HepG2 (cell line): ENCODE measurements around the gene CFI. TPM values are rescaled to one million over a fixed set of nuclear protein-coding genes. Genes with fewer than 3 reads are reported as not detected.

ENCODE experiments used
- ARNTL ChIP-seq: sonication (generic); formaldehyde crosslinking; IDR thresholded peaks from 2 replicates; pipeline ENCODE4 v1.4.0; 2020; ENCODE audit warnings: mild to moderate bottlenecking, missing genetic modification reagents
- FOXO1 ChIP-seq: sonication (generic); formaldehyde crosslinking; IDR thresholded peaks from 2 replicates; pipeline ENCODE4 v1.4.0; 2020; ENCODE audit warnings: missing genetic modification reagents
- HES4 ChIP-seq: sonication (generic); formaldehyde crosslinking; IDR thresholded peaks from 2 replicates; pipeline ENCODE4 v1.9.0; 2021; ENCODE audit warnings: mild to moderate bottlenecking, missing genetic modification reagents, borderline replicate concordance
- HOXA3 ChIP-seq: sonication (generic); formaldehyde crosslinking; IDR thresholded peaks from 2 replicates; pipeline ENCODE4 v1.5.0; 2020; ENCODE audit warnings: missing genetic modification reagents
- MYC ChIP-seq: sonication (generic); formaldehyde crosslinking; IDR thresholded peaks from 2 replicates; pipeline ENCODE4 v1.9.0; 2021; ENCODE audit warnings: missing genetic modification reagents, borderline replicate concordance
- NFIC ChIP-seq: IDR thresholded peaks from 2 replicates; pipeline ENCODE4 v1.6.1; 2012; ENCODE audit warnings: mild to moderate bottlenecking, low read length, inconsistent platforms
- NR2C2 ChIP-seq: sonication (generic); formaldehyde crosslinking; IDR thresholded peaks from 2 replicates; pipeline ENCODE4 v1.4.0; 2020; ENCODE audit warnings: missing genetic modification reagents, mild to moderate bottlenecking, moderate library complexity, borderline replicate concordance
- ONECUT2 ChIP-seq: sonication (generic); formaldehyde crosslinking; IDR thresholded peaks from 2 replicates; pipeline ENCODE4 v1.4.0; 2020; ENCODE audit warnings: missing genetic modification reagents
- PRMT3 ChIP-seq: sonication (generic); formaldehyde crosslinking; IDR thresholded peaks from 2 replicates; pipeline ENCODE4 v1.8.1; 2022; ENCODE audit warnings: low read depth, mild to moderate bottlenecking, moderate library complexity, missing genetic modification reagents, borderline replicate concordance
- SETDB1 ChIP-seq: sonication (generic); formaldehyde crosslinking; IDR thresholded peaks from 2 replicates; pipeline ENCODE4 v1.5.1; 2020; ENCODE audit warnings: missing genetic modification reagents, mild to moderate bottlenecking, borderline replicate concordance
- SMARCC2 ChIP-seq: fragments of 450-650 bp; IDR thresholded peaks from 2 replicates; pipeline ENCODE4 v1.6.1; 2017; ENCODE audit warnings: antibody characterized with exemption, mild to moderate bottlenecking
- TCF12 ChIP-seq, 2 experiments: fragments of 450-650 bp in 1 of 2; sonication (generic) in 1 of 2; formaldehyde crosslinking in 1 of 2; IDR thresholded peaks; 2 replicates each; pipeline versions ENCODE4 v1.6.1 to v1.8.0; 2017 to 2022; ENCODE audit warnings: antibody characterized with exemption in 1 of 2, mild to moderate bottlenecking in 1 of 2, missing genetic modification reagents in 1 of 2, moderate library complexity in 1 of 2
- TOPORS ChIP-seq: sonication (generic); formaldehyde crosslinking; IDR thresholded peaks from 2 replicates; pipeline ENCODE4 v1.8.0; 2023; ENCODE audit warnings: mild to moderate bottlenecking, missing genetic modification reagents
- TP53 ChIP-seq: sonication (generic); formaldehyde crosslinking; conservative IDR thresholded peaks from 2 replicates; pipeline ENCODE4 v1.4.0; 2020; ENCODE audit warnings: missing genetic modification reagents
- ZFP36 ChIP-seq: fragments of 150-350 bp; IDR thresholded peaks from 2 replicates; pipeline ENCODE4 v1.6.1; 2018; ENCODE audit warnings: borderline replicate concordance, low read length, low read depth; ENCODE audit not compliant: partially characterized antibody
- ZFY ChIP-seq: sonication (generic); formaldehyde crosslinking; IDR thresholded peaks from 2 replicates; pipeline ENCODE4 v1.4.0; 2020; ENCODE audit warnings: missing genetic modification reagents
- ZNF12 ChIP-seq: sonication (generic); formaldehyde crosslinking; IDR thresholded peaks from 2 replicates; pipeline ENCODE4 v1.5.0; 2020; ENCODE audit warnings: missing genetic modification reagents
- ZNF225 ChIP-seq: sonication (generic); formaldehyde crosslinking; IDR thresholded peaks from 2 replicates; pipeline ENCODE4 v1.4.0; 2020; ENCODE audit warnings: mild to moderate bottlenecking, missing genetic modification reagents
- ZNF264 ChIP-seq: sonication (generic); formaldehyde crosslinking; IDR thresholded peaks from 2 replicates; pipeline ENCODE4 v1.4.0; 2020; ENCODE audit warnings: missing genetic modification reagents
- ZNF530 ChIP-seq: sonication (generic); formaldehyde crosslinking; IDR thresholded peaks from 2 replicates; pipeline ENCODE4 v1.5.0; 2020; ENCODE audit warnings: low read depth, mild to moderate bottlenecking, missing genetic modification reagents
- ZNF747 ChIP-seq: sonication (generic); formaldehyde crosslinking; IDR thresholded peaks from 2 replicates; pipeline ENCODE4 v1.8.1; 2023; ENCODE audit warnings: missing genetic modification reagents, mild to moderate bottlenecking, borderline replicate concordance
- ZNF788 ChIP-seq: sonication (generic); formaldehyde crosslinking; IDR thresholded peaks from 2 replicates; pipeline ENCODE4 v1.5.0; 2020; ENCODE audit warnings: mild to moderate bottlenecking, missing genetic modification reagents, borderline replicate concordance
- polyA plus RNA-seq, 8 experiments: library from polyadenylated mRNA; depleted of rRNA in 3 of 8; stranded (reverse) in 7 of 8; unstranded in 1 of 8; fragments of >200 nt; fragmentation: Illumina TruSeq in 4 of 8; extraction: Trizol in 4 of 8; gene quantifications; 2 replicates each; pipeline versions ENCODE4 v1.2.1 to v1.2.3, GENCODE V29; 2011 to 2016; ENCODE audit warnings: low read depth in 4 of 8, missing spikeins in 1 of 8, mixed read lengths in 1 of 8; ENCODE audit not compliant: insufficient read depth in 1 of 8
- total RNA-seq, 5 experiments: library from RNA; depleted of rRNA; stranded (reverse); fragments of >200 nt; fragmentation: Illumina TruSeq; extraction: Trizol; gene quantifications; 2 replicates each; pipeline ENCODE4 v1.2.3, GENCODE V29; 2016; ENCODE audit warnings: low read depth in 1 of 5
- TF ChIP-seq, protein P1 (sequence below): sonication (generic); formaldehyde crosslinking; IDR thresholded peaks from 2 replicates; pipeline ENCODE4 v1.5.1; 2020; ENCODE audit warnings: missing genetic modification reagents, mild to moderate bottlenecking, borderline replicate concordance
- TF ChIP-seq, protein P2 (sequence below): sonication (generic); formaldehyde crosslinking; IDR thresholded peaks from 2 replicates; pipeline ENCODE4 v1.8.1; 2023; ENCODE audit warnings: mild to moderate bottlenecking, missing genetic modification reagents
- TF ChIP-seq, protein P3 (sequence below): sonication (generic); formaldehyde crosslinking; IDR thresholded peaks from 2 replicates; pipeline ENCODE4 v1.4.0; 2020; ENCODE audit warnings: missing genetic modification reagents

Gene CFI
- total and polyA plus RNA-seq, 2 of the 13 experiments (the other 11 are each of a cell fraction or from before 2014, with no cell fraction given), result 284 to 337 TPM

DNA sequence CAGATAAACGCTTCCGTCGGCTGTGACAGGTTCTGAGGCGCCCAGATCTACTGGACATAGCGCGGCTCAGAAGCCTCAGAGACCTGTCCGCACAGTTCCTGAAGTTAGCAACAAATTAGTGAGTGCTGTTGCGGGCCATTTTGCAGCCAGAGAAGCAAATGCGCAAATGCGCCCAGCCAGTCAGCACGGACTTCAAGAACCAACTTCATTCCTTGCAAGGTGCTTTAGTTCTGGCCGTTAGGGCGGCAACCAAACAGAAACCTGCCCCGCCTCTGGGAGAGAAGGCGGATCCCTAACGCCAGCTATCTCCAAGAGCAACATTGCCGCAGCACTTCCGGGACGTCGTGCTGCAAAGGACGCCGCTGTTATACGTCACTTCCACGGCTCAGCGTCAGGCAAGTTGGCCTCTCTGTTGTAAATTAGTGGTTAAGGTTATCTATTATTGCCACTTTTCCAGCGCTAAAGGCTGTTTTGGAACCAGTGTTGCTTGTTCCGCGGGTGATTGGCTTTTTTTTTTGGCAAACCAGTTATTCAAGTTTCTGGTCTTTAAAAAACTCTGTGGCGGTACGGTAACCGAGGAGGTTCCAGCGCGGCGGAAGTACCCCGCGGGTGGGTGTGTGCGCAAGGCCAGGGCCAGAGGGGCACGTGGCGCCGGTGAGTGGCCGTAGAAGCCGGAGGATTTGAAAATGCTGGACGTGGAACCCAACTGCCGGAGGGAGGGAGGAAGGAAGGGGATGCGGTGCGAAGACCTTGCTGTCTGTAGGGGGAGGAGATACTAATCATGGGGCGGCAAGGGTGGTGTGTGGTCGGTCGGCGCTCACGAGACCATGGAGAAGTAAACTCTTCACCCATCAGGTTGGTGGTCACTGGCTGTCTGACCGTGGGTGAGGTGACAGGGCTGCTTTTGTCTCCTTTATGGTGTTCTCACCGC lies 13.6 kb upstream of the CFI start, which contains the start of gene GAR1 (continued):
- TF ChIP-seq, protein P1, sequence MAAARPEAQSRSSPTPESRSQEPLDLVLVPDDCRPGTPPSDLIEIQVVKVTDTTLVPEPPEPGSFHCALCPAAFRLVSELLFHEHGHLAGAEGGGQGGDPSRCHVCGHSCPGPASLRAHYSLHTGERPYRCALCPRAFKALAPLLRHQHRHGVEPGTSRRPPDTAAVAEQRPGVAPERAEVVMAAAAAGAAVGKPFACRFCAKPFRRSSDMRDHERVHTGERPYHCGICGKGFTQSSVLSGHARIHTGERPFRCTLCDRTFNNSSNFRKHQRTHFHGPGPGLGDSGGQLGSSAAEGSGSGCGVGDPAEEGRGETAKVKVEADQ (CRISPR knock-in tag), result no peak
- no peak for TF ChIP-seq SETDB1 (CRISPR knock-in tag)
- no peak for TF ChIP-seq ZNF788 (CRISPR knock-in tag)
- TF ChIP-seq ZNF264, result no peak
- peak; percentile 87 for TF ChIP-seq ZFY (CRISPR knock-in tag)
- peak; percentile 13; the same call in 1 of the 2 replicates for TF ChIP-seq FOXO1 (CRISPR knock-in tag)
- TF ChIP-seq TOPORS, result no peak; the same call in none of the 2 replicates
- TF ChIP-seq ZNF12 (CRISPR knock-in tag), result no peak
- TF ChIP-seq ONECUT2 (CRISPR knock-in tag), result no peak
- peak; percentile 87 for TF ChIP-seq NR2C2 (CRISPR knock-in tag)
- peak; percentile 97 for TF ChIP-seq HOXA3 (CRISPR knock-in tag)
- TF ChIP-seq ZNF530 (CRISPR knock-in tag), result no peak
- TF ChIP-seq ZNF747 (CRISPR knock-in tag), result no peak
- TF ChIP-seq, protein P2, sequence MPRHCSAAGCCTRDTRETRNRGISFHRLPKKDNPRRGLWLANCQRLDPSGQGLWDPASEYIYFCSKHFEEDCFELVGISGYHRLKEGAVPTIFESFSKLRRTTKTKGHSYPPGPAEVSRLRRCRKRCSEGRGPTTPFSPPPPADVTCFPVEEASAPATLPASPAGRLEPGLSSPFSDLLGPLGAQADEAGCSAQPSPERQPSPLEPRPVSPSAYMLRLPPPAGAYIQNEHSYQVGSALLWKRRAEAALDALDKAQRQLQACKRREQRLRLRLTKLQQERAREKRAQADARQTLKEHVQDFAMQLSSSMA (CRISPR knock-in tag), result no peak; the same call in none of the 2 replicates
- no peak for TF ChIP-seq TCF12 (IDR thresholded peaks at IDR 0.05)
- peak; percentile 69; the same call in 1 of the 2 replicates for TF ChIP-seq TCF12 (CRISPR knock-in tag; IDR thresholded peaks at IDR 0.05)
- TF ChIP-seq MYC (CRISPR knock-in tag), result peak; percentile 98
- no peak for TF ChIP-seq ZFP36
- TF ChIP-seq TP53 (CRISPR knock-in tag), result 0 out of 2 replicates have a peak, but pooled peaks have one; percentile 27
- TF ChIP-seq ZNF225 (CRISPR knock-in tag), result no peak
- TF ChIP-seq, protein P3, sequence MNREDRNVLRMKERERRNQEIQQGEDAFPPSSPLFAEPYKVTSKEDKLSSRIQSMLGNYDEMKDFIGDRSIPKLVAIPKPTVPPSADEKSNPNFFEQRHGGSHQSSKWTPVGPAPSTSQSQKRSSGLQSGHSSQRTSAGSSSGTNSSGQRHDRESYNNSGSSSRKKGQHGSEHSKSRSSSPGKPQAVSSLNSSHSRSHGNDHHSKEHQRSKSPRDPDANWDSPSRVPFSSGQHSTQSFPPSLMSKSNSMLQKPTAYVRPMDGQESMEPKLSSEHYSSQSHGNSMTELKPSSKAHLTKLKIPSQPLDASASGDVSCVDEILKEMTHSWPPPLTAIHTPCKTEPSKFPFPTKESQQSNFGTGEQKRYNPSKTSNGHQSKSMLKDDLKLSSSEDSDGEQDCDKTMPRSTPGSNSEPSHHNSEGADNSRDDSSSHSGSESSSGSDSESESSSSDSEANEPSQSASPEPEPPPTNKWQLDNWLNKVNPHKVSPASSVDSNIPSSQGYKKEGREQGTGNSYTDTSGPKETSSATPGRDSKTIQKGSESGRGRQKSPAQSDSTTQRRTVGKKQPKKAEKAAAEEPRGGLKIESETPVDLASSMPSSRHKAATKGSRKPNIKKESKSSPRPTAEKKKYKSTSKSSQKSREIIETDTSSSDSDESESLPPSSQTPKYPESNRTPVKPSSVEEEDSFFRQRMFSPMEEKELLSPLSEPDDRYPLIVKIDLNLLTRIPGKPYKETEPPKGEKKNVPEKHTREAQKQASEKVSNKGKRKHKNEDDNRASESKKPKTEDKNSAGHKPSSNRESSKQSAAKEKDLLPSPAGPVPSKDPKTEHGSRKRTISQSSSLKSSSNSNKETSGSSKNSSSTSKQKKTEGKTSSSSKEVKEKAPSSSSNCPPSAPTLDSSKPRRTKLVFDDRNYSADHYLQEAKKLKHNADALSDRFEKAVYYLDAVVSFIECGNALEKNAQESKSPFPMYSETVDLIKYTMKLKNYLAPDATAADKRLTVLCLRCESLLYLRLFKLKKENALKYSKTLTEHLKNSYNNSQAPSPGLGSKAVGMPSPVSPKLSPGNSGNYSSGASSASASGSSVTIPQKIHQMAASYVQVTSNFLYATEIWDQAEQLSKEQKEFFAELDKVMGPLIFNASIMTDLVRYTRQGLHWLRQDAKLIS (CRISPR knock-in tag), result 0 out of 2 replicates have a peak, but pooled peaks have one; percentile 64
- peak; percentile 65; the same call in 1 of the 2 replicates for TF ChIP-seq ARNTL (CRISPR knock-in tag)
- TF ChIP-seq PRMT3 (CRISPR knock-in tag), result no peak
- TF ChIP-seq HES4 (CRISPR knock-in tag), result peak; percentile 67; the same call in 1 of the 2 replicates
- TF ChIP-seq SMARCC2, result no peak
- TF ChIP-seq NFIC, result no peak
